NCI-H2227 (cell line): ENCODE results near the gene PCDHGA7.
"Not testable (repeated sequence)": the region's sequence is repeated elsewhere in the genome, so short reads cannot be mapped to it uniquely, and the experiment has no call there.

Experiments
- DNase-seq: peaks from one replicate; lab custom pipeline; 2025; ENCODE audit not compliant: unreplicated experiment; lab: John Stamatoyannopoulos, UW

The PCDHGA7 gene

DNA sequence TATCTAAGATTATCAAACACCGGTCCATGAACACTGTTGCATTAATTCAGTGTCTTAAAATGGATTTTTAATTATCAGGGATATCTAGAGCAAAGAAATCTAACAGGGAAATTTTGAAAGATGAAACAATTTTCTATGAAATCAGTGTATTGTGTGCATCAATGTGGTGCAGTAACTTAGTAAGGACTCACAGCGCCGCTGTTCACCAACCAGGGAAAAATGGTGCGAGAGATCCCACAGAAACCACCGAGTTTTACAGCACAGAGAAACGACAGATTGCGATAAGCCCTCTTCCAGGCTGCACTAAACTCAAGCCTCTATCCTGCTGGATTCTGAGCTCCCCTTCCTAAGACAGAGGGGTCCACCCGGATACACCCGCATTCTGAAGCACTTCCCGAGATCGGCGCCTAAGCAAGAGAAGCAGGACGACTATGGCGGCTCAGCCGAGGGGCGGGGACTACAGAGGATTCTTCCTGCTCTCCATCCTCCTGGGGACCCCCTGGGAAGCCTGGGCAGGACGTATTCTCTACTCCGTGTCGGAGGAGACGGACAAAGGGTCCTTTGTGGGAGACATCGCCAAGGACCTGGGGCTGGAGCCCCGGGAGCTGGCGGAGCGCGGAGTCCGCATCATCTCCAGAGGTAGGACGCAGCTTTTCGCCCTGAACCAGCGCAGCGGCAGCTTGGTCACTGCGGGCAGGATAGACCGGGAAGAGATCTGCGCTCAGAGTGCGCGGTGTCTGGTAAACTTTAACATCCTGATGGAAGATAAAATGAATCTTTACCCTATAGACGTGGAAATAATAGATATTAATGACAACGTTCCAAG is at the start of gene PCDHGA7:
PCDHGA7 (plus strand) TSS at position 274 of the 826 bp plus-strand sequence; CDS start at position 432, 158 bp downstream.
- DNase-seq: peak; percentile 50

DNA sequence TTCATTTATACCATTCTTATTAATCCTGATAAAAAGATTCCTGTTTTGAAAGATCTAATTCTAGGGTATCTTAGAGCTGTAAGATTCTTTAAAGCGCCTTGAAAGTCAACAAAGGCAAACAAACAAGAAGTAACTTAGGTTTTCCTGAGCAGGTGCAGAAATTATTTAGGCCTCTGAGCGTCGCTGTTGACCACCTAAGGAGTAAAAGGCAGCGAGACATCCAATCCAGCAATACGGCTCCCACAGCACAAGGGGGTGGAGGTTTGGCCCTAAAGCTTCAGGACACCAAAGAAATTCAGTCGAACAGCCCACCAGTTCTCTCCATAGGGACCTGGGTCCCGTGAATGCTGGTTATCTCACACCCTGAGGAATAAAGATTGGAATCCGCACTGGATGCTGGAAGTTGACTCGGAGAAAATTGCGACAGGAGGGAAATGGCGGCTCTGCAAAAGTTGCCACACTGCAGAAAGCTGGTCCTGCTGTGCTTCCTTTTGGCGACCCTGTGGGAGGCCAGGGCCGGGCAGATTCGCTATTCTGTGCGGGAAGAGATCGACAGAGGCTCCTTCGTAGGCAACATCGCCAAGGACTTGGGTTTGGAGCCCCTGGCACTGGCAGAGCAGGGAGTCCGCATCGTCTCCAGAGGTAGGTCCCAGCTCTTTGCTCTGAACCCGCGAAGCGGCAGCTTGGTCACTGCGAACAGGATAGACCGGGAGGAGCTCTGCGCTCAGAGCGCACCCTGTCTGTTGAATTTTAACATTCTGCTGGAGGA is 43.8 kb upstream of the PCDHGA7 start, which contains the start of gene PCDHGA2:
PCDHGA2 (plus strand) TSS at position 223 of the 769 bp plus-strand sequence.
- peak; percentile 33 for DNase-seq

DNA sequence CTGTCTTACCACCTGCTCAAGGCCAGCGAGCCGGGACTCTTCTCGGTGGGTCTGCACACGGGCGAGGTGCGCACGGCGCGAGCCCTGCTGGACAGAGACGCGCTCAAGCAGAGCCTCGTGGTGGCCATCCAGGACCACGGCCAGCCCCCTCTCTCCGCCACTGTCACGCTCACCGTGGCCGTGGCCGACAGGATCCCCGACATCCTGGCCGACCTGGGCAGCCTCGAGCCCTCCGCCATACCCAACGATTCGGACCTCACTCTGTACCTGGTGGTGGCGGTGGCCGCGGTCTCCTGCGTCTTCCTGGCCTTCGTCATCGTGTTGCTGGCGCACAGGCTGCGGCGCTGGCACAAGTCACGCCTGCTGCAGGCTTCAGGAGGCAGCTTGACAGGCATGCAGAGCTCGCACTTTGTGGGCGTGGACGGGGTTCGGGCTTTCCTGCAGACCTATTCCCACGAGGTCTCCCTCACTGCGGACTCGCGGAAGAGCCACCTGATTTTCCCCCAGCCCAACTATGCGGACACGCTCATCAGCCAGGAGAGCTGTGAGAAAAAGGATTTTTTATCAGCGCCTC is 41.7 kb upstream of the PCDHGA7 start:
- DNase-seq: not testable (repeated sequence)

DNA sequence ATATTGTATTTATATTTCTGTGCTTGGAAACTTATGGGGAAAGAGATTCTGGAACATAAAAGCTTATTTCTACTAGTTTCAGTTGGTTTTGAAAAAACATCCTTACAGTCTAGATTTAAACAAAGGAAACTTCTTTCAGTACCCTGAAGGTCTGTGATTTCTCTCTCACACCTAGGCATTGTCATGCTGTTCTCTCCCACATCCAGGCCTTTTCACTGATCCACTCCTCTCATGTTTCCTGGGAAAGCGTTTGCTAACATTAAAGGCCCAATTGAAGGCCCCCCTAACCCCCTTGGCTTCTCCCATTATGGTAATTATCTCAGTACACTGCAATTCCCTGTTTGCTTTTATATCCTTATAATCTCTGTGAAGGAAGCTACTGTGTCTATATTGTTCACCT is 39.8 kb upstream of the PCDHGA7 start:
- no peak for DNase-seq

DNA sequence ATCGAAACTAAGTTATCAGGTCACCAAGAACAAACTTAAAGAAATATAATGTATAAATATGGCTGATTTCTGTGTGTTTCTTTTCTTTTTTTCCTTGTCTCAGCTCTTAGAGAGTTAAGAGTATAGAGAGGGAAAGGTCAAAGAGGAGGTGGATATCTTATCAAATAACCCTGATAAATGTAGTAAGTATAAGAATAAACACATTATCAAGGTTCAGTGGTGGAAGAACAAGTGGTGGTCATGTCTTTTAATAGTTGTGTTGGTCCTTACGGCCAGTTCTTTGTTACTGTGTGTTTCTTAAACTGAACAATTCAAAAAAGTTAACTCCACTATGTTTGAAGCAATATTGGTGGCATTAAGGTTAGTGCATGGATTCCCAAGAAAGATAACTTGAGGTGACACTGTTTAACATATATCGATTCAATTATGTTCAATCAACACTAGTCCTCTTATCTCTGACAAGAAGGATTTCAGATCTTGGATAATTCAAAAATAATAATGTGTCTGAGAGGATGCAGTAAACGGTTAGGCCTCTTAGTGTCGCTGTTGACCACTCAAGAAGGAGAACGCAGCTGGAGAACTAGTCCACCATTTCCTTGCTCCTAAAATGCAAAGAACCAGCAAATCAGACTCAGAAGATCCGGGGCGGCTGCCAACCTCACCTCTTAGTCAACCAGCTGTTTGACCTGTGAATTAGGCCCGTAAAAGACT is 39.1 kb upstream of the PCDHGA7 start, which contains the start of gene PCDHGA3:
PCDHGA3 (plus strand) TSS at position 588 of the 711 bp plus-strand sequence. CDS start 205 bp downstream, outside the sequence.
- DNase-seq: no peak

DNA sequence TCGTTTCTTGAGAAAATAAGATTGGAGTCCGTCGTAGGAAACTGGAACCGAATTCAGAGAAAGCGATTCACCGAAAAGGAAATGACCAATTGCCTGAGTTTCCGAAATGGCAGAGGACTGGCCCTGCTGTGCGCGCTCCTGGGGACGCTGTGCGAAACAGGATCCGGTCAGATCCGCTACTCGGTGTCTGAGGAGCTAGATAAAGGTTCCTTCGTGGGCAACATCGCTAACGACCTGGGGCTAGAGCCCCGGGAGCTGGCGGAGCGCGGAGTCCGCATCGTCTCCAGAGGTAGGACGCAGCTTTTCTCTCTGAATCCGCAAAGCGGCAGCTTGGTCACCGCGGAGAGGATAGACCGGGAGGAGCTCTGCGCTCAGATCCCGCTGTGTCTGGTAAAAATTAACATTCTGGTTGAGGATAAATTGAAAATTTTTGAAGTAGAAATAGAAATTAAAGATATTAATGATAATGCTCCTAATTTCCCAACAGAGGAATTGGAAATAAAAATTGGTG is 38.5 kb upstream of the PCDHGA7 start:
- no peak for DNase-seq

DNA sequence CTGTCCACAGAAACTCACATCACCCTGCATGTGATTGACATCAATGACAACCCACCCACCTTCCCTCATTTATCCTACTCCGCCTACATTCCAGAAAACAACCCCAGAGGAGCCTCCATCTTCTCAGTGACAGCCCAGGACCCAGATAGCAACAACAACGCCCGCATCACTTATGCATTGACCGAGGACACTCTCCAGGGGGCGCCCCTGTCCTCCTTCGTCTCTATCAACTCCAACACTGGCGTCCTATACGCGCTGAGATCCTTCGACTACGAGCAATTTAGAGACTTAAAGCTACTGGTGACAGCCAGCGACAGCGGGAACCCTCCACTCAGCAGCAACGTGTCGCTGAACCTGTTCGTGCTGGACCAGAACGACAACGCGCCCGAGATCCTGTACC is 37.2 kb upstream of the PCDHGA7 start:
- DNase-seq: no peak

DNA sequence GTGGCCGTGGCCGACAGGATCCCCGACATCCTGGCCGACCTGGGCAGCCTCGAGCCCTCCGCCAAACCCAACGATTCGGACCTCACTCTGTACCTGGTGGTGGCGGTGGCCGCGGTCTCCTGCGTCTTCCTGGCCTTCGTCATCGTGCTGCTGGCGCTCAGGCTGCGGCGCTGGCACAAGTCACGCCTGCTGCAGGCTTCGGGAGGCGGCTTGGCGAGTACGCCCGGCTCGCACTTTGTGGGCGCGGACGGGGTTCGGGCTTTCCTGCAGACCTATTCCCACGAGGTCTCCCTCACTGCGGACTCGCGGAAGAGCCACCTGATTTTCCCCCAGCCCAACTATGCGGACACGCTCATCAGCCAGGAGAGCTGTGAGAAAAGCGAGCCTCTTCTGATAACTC is 36.5 kb upstream of the PCDHGA7 start:
- not testable (repeated sequence) for DNase-seq

DNA sequence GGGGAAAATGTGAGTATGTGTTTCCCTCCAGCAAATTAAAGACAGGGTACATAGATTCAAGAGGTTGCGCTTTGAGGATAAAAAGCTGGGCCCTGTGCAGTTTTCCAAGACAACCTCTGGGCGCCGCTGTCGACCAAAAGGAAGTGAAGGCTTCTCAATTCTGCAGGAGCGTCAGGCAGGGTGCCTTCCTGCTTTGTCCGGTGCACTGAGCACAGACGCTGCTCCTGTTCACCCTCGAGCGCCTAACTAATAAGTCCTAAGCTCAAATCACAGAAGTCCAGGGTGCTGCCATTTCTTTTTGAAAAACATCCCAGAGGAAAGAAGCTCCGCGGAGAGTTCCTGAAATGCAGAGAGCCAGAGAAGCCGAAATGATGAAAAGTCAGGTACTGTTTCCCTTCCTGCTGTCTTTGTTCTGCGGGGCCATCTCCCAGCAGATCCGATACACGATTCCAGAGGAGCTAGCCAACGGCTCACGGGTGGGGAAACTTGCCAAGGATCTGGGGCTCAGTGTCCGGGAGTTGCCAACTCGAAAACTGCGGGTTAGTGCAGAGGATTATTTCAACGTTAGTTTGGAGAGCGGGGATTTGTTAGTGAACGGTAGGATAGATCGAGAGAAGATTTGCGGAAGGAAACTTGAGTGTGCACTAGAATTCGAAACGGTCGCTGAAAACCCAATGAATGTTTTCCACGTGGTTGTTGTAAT is 32.5 kb upstream of the PCDHGA7 start, which contains the start of gene PCDHGB1:
PCDHGB1 (plus strand) TSS at position 183 of the 703 bp plus-strand sequence; CDS start at position 345, 162 bp downstream.
- peak; percentile 71 for DNase-seq

DNA sequence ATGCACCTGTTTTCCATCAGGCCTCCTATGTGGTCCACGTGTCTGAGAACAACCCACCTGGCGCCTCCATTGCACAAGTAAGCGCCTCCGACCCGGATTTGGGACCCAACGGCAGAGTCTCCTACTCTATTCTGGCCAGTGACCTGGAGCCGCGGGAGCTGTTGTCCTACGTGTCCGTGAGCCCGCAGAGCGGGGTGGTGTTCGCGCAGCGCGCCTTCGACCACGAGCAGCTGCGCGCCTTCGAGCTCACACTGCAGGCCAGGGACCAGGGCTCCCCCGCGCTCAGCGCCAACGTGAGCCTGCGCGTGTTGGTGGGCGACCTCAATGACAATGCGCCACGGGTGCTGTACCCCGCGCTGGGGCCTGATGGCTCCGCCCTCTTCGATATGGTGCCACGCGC is 31.0 kb upstream of the PCDHGA7 start:
- no peak for DNase-seq

DNA sequence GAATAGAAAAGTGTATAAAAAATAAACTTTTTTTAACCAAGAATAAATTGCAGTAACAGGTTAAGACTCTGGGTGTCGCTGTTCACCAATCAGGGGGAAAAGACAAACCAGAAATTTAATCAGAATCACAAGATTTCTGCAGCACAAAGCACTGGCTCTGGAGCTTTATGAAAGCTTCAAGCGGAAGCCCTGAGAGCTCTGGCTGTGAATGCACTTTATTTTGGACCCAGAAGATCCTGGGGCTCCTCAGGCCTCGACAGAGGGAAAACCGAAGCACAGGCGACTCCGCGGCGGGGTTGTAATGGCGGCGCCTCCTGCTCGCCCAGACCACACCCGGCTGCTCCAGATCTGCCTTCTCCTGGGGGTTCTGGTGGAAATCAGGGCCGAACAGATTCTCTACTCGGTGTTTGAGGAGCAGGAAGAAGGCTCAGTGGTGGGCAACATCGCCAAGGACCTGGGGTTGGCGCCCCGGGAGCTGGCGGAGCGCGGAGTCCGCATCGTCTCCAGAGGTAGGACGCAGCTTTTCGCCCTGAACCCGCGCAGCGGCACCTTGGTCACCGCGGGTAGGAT is 27.6 kb upstream of the PCDHGA7 start, which contains the start of gene PCDHGA4:
PCDHGA4 (plus strand) TSS at position 122 of the 570 bp plus-strand sequence; CDS start at position 209, 87 bp downstream.
- no peak for DNase-seq

DNA sequence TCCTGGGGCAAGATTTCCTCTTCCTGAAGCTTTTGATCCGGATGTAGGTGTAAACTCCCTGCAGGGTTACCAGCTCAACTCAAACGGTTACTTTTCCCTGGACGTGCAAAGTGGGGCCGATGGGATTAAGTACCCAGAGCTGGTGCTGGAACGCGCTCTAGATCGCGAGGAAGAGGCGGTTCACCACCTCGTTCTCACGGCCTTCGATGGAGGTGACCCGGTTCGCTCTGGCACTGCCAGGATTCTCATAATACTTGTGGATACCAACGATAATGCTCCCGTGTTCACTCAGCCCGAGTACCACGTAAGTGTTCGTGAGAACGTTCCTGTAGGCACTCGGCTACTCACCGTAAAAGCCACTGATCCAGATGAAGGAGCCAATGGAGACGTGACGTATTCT is 26.9 kb upstream of the PCDHGA7 start:
- no peak for DNase-seq

DNA sequence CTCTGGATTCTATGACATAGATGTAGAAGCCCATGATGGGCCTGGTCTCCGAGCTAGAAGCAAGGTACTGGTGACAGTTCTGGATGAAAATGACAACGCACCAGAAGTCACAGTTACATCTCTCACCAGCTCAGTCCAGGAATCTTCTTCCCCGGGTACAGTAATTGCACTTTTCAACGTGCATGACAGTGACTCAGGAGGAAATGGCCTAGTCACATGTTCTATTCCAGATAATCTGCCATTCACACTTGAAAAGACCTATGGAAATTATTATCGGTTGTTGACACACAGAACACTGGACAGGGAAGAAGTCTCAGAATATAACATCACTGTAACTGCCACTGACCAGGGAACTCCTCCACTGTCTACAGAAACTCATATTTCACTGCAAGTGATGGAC is 26.4 kb upstream of the PCDHGA7 start:
- no peak for DNase-seq

DNA sequence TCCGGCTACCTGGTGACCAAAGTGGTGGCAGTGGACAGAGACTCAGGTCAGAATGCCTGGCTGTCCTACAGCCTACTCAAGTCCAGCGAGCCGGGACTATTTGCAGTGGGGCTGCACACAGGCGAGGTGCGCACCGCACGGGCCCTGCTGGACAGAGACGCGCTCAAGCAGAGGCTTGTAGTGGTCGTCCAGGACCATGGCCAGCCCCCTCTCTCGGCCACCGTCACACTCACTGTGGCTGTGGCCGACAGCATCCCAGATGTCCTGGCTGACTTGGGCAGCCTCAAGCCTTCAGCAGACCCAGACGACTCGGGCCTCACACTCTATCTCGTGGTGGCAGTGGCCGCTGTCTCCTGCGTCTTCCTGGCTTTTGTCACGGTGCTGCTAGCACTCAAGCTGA is 25.6 kb upstream of the PCDHGA7 start:
- DNase-seq: no peak

DNA sequence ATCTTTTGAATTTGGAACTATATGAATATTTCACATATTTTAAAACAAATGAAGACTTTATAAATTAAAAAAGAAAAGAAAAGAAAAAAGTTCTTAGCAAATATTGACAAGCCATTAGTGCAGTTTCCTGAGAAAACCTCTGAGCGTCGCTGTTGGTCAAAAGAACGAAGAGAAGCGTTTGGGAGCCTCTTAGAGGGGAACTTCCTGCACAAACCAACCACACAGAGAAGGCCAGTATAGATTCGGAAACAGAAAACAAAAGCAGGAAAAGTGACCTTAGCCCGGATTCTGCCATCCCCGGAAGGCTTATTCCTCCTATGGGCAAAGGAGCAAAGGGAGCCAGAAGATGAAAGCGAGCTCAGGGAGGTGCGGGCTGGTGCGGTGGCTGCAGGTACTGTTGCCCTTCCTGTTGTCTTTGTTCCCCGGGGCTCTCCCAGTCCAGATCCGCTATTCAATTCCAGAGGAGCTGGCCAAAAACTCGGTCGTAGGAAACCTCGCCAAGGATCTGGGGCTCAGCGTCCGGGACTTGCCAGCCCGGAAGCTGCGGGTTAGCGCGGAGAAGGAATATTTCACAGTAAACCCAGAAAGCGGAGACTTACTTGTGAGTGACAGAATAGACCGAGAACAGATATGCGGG is 22.6 kb upstream of the PCDHGA7 start, which contains the start of gene PCDHGB2:
PCDHGB2 (plus strand) TSS at position 205 of the 637 bp plus-strand sequence; CDS start at position 347, 142 bp downstream.
- peak; percentile 25 for DNase-seq

DNA sequence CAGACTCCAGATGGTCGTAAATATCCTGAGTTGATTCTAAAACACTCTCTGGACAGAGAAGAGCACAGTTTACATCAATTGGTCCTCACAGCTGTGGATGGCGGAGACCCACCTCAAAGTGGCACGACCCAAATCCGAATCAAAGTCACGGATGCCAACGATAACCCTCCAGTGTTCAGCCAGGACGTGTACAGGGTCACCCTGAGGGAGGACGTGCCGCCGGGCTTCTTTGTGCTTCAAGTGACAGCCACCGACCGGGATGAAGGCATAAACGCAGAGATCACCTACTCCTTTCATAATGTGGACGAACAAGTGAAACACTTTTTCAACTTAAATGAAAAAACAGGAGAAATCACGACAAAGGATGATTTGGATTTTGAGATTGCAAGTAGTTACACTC is 21.9 kb upstream of the PCDHGA7 start:
- no peak for DNase-seq

DNA sequence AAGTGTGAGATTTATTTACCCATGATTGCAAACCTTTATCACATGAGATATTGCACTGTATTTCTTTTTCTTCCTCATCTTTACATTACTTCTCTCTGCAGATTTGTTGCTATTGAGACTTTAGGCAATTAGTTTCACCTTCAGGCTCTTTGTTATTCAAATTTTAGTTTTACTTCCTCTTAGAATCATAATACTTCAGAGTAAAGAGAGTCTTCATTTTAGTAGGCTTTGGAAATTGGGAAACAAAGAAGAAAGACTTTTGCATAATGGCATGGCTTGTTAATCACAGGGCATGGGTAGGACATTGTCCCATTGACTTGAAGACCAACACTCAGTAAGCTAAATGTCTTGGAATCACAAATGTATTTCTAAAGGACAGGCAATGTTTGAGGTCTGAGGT is 19.8 kb upstream of the PCDHGA7 start:
- DNase-seq: no peak

DNA sequence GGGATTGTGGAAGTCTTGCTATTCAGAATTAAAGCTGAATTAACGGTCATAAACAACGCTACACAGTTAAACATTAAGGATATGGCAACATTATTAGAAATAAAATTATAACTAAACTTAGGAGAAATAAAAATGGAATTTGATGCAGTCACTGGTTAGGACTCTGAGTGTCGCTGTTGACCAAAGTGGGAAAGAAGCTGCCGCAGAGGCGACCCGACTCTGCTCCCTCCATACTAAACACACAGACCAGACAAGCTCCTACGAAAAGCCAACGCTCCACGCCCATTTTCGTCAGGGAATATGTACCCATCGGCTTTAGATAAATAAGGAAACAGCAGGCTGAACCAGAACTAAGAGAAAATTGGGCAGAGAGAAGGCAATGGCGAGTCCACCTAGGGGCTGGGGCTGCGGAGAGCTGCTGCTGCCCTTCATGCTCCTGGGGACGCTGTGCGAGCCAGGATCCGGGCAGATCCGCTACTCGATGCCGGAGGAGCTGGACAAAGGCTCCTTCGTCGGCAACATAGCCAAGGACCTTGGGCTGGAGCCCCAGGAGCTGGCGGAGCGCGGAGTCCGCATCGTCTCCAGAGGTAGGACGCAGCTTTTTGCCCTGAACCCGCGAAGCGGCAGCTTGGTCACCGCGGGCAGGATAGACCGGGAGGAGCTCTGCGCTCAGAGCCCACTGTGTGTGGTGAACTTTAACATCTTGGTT is 18.4 kb upstream of the PCDHGA7 start, which contains the start of gene PCDHGA5:
PCDHGA5 (plus strand) TSS at position 211 of the 709 bp plus-strand sequence; CDS start at position 380, 169 bp downstream.
- DNase-seq: no peak
